GM19328 (cell line): ENCODE results near the gene SAMD13.

ENCODE experiments used
- ATAC-seq: cut with Tn5 transposase; IDR thresholded peaks from one replicate; pipeline ENCODE4 v1.9.1; 2021; ENCODE audit warnings: mild to moderate bottlenecking, moderate library complexity; ENCODE audit not compliant: unreplicated experiment

SAMD13 gene

GRCh38 chr1:84301004-84301784, at the start of gene SAMD13:
Gene SAMD13, plus strand, starts transcription at chr1:84301708. Its CDS starts 1,527 bp downstream, at chr1:84303235.
- ATAC-seq = no peak

GRCh38 chr1:84253036-84253435, 48.5 kb upstream of the SAMD13 start:
- no peak for ATAC-seq

- ATAC-seq = no peak
Measured at GRCh38 chr1:84253891-84254290, 47.6 kb upstream of the SAMD13 start.

GRCh38 chr1:84254703-84255238, 46.7 kb upstream of the SAMD13 start:
- ATAC-seq = no peak

- ATAC-seq = no peak
Measured at GRCh38 chr1:84255582-84255981, 45.9 kb upstream of the SAMD13 start.

- no peak for ATAC-seq
Measured at GRCh38 chr1:84257617-84258016, 43.9 kb upstream of the SAMD13 start.

GRCh38 chr1:84259376-84259775, 42.1 kb upstream of the SAMD13 start:
- no peak for ATAC-seq

GRCh38 chr1:84259989-84260388, 41.5 kb upstream of the SAMD13 start:
- ATAC-seq = no peak

GRCh38 chr1:84260852-84261518, 40.5 kb upstream of the SAMD13 start:
- no peak for ATAC-seq

GRCh38 chr1:84264961-84265360, 36.5 kb upstream of the SAMD13 start:
- ATAC-seq = no peak

GRCh38 chr1:84265867-84266266, 35.6 kb upstream of the SAMD13 start:
- ATAC-seq = no peak

GRCh38 chr1:84266748-84267147, 34.8 kb upstream of the SAMD13 start:
- ATAC-seq = no peak

- ATAC-seq = no peak
Measured at GRCh38 chr1:84267476-84267875, 34.0 kb upstream of the SAMD13 start.

- ATAC-seq = no peak
Measured at GRCh38 chr1:84268346-84268745, 33.2 kb upstream of the SAMD13 start.

- ATAC-seq = no peak
Measured at GRCh38 chr1:84269306-84269705, 32.2 kb upstream of the SAMD13 start.

GRCh38 chr1:84271441-84272151, 29.9 kb upstream of the SAMD13 start:
- ATAC-seq = peak; percentile 96

GRCh38 chr1:84272401-84272800, 29.1 kb upstream of the SAMD13 start:
- no peak for ATAC-seq

- no peak for ATAC-seq
Measured at GRCh38 chr1:84277343-84278059, 24.0 kb upstream of the SAMD13 start.

GRCh38 chr1:84278905-84279304, 22.6 kb upstream of the SAMD13 start:
- no peak for ATAC-seq

- no peak for ATAC-seq
Measured at GRCh38 chr1:84280912-84281311, 20.6 kb upstream of the SAMD13 start.

- ATAC-seq = no peak
Measured at GRCh38 chr1:84282780-84283333, 18.7 kb upstream of the SAMD13 start.
